ENCODE measurements around the gene TMEM132D. TPM values are rescaled to one million over a fixed set of nuclear protein-coding genes. Genes with fewer than 3 reads are reported as not detected.

Gene TMEM132D
- total RNA-seq, 1 donor from 2014 or later, result 16.5 TPM

- H3K27ac Mint-ChIP-seq (ENCODE audit: unreplicated experiment), result no peak overlapping the region
- H3K4me1 Mint-ChIP-seq (ENCODE audit: low read depth, unreplicated experiment), result no peaks in the 10 kb centered on the region
- H3K4me3 Mint-ChIP-seq (ENCODE audit: unreplicated experiment), result no peak overlapping the region
- DNase-seq, result no peak
- H3K27me3 Mint-ChIP-seq (ENCODE audit: unreplicated experiment), result peaks cover 3% of the 10 kb centered on the region
- TF ChIP-seq, protein P1, sequence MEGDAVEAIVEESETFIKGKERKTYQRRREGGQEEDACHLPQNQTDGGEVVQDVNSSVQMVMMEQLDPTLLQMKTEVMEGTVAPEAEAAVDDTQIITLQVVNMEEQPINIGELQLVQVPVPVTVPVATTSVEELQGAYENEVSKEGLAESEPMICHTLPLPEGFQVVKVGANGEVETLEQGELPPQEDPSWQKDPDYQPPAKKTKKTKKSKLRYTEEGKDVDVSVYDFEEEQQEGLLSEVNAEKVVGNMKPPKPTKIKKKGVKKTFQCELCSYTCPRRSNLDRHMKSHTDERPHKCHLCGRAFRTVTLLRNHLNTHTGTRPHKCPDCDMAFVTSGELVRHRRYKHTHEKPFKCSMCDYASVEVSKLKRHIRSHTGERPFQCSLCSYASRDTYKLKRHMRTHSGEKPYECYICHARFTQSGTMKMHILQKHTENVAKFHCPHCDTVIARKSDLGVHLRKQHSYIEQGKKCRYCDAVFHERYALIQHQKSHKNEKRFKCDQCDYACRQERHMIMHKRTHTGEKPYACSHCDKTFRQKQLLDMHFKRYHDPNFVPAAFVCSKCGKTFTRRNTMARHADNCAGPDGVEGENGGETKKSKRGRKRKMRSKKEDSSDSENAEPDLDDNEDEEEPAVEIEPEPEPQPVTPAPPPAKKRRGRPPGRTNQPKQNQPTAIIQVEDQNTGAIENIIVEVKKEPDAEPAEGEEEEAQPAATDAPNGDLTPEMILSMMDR (IDR thresholded peaks at IDR 0.05; ENCODE audit: partially characterized antibody, unreplicated experiment), result no peak
- peaks cover 8% of the 10 kb centered on the region for H3K36me3 Mint-ChIP-seq (ENCODE audit: unreplicated experiment)
- peaks cover 4% of the 10 kb centered on the region for H3K9me3 Mint-ChIP-seq (ENCODE audit: unreplicated experiment)
These were observed 677.0 kb downstream of the TMEM132D start for GRCh38 chr12:129226851-129227250.

DNA sequence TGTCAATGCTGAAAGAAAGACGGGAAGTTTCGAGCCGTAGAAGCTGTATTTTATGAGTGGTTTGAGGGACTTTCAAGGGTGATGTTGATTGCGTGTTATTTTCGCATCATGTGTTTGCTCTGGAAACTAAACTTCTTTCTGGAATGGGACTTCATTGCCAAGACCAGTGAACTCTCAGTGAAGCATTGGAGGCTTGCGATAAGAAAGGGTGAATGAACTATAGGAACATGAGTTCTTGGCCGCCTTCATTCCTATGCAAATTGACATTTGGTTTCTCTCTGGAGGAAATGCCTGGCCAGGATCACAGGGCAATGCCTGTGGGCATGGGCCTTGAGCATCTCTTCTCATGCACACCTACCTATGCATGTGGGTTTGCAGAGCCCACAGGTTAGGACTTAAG, 677.8 kb downstream of the TMEM132D start:
- peaks cover 3% of the 10 kb centered on the region for H3K27me3 Mint-ChIP-seq (ENCODE audit: unreplicated experiment)
- no peak for DNase-seq
- peaks cover 8% of the 10 kb centered on the region for H3K36me3 Mint-ChIP-seq (ENCODE audit: unreplicated experiment)
- TF ChIP-seq, protein P1 (IDR thresholded peaks at IDR 0.05; ENCODE audit: partially characterized antibody, unreplicated experiment), result no peak
- H3K9me3 Mint-ChIP-seq (ENCODE audit: unreplicated experiment), result peaks cover 6% of the 10 kb centered on the region
- H3K4me1 Mint-ChIP-seq (ENCODE audit: low read depth, unreplicated experiment), result no peaks in the 10 kb centered on the region
- H3K4me3 Mint-ChIP-seq (ENCODE audit: unreplicated experiment), result no peak overlapping the region
- no peak overlapping the region for H3K27ac Mint-ChIP-seq (ENCODE audit: unreplicated experiment)

DNA sequence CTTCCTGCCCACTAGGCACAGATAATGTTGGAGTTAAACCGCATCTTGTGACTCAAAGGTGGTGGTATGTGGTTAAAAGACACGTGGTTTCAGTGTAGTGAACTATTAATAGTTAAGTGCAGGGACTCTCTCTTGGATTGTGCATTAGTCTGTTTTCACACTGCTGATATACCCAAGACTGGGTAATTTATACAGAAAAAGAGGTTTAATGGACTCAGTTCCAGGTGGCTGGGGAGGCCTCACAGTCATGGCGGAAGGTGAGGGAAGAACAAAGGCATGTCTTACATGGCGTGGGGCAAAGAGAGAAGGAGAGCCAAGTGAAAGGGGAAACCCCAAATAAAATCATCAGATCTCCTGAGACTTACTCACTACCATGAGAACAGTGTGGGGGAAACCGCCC, 688.3 kb downstream of the TMEM132D start:
- peaks cover 6% of the 10 kb centered on the region for H3K4me1 Mint-ChIP-seq (ENCODE audit: low read depth, unreplicated experiment)
- H3K4me3 Mint-ChIP-seq (ENCODE audit: unreplicated experiment), result no peak overlapping the region
- no peaks in the 10 kb centered on the region for H3K27me3 Mint-ChIP-seq (ENCODE audit: unreplicated experiment)
- peaks cover 17% of the 10 kb centered on the region for H3K9me3 Mint-ChIP-seq (ENCODE audit: unreplicated experiment)
- DNase-seq, result no peak
- no peak overlapping the region for H3K27ac Mint-ChIP-seq (ENCODE audit: unreplicated experiment)
- H3K36me3 Mint-ChIP-seq (ENCODE audit: unreplicated experiment), result peaks cover 10% of the 10 kb centered on the region
- TF ChIP-seq, protein P1 (IDR thresholded peaks at IDR 0.05; ENCODE audit: partially characterized antibody, unreplicated experiment), result no peak

GRCh38 chr12:129213551-129213950, 690.3 kb downstream of the TMEM132D start:
- Mint-ChIP-seq H3K27ac (ENCODE audit: unreplicated experiment) (no peak overlapping the region), H3K9me3 (ENCODE audit: unreplicated experiment) (peaks cover 21% of the 10 kb centered on the region), H3K27me3 (ENCODE audit: unreplicated experiment) (no peaks in the 10 kb centered on the region), H3K36me3 (ENCODE audit: unreplicated experiment) (peaks cover 7% of the 10 kb centered on the region), H3K4me1 (ENCODE audit: low read depth, unreplicated experiment) (peaks cover 6% of the 10 kb centered on the region), H3K4me3 (ENCODE audit: unreplicated experiment) (no peak overlapping the region)
- TF ChIP-seq, protein P1 (IDR thresholded peaks at IDR 0.05; ENCODE audit: partially characterized antibody, unreplicated experiment), result no peak
- DNase-seq, result no peak

DNA sequence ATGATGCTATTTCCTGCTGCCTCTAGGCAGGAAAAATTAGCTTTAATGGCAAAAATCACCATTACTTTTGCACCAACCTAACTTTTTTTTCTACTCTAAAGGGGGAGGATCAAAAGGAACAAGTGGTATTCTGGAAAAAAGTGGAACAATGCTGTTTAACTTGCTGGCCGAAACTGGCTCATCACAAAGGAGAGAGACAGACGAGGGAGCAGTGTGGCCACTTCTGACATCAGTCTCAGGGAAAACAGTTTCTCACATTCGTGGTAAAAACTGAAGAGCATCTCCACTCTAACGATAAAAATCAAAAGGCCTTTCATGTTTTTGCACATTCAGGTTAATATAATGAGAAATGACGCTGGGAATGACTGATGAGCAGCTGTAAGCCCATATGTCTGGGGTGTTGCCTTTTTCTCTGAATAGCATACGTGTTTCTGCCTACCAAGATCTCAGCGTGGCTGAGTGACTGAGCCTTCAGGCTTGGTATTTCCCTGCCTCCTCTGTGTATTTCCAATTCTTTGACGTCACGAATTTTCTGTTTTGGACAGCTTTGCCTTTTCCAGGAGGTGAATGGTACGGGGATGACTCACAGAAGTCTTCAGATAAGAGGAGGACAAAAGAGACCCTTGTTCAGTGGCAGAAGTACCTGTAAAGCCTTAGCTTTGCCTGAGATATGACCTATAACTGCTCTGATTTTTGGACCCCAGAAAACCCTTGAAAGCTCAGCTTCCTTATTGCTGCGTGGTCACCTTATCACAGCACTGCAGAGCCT, 691.8 kb downstream of the TMEM132D start:
- TF ChIP-seq, protein P1 (IDR thresholded peaks at IDR 0.05; ENCODE audit: partially characterized antibody, unreplicated experiment), result no peak
- H3K9me3 Mint-ChIP-seq (ENCODE audit: unreplicated experiment), result peaks cover 21% of the 10 kb centered on the region
- H3K27me3 Mint-ChIP-seq (ENCODE audit: unreplicated experiment), result no peaks in the 10 kb centered on the region
- peaks cover 5% of the 10 kb centered on the region for H3K36me3 Mint-ChIP-seq (ENCODE audit: unreplicated experiment)
- no peak for DNase-seq
- peaks cover 8% of the 10 kb centered on the region for H3K4me1 Mint-ChIP-seq (ENCODE audit: low read depth, unreplicated experiment)
- peak overlapping the region; percentile 79 for H3K27ac Mint-ChIP-seq (ENCODE audit: unreplicated experiment)
- no peak overlapping the region for H3K4me3 Mint-ChIP-seq (ENCODE audit: unreplicated experiment)
